Parathyroid adenoma (tissue), 2 donors: Measurements from ENCODE around the gene SCN5A.

Source experiments
- H2AFZ ChIP-seq: fragments of 300-600 bp; sonication (generic); one replicate; pipeline ENCODE4 v1.7.0; 2017; ENCODE audit warnings: antibody characterized with exemption, mild to moderate bottlenecking
- H3K27ac ChIP-seq: fragments of 300-600 bp; sonication (generic); one replicate; pipeline ENCODE4 v1.7.0; 2017
- H3K27me3 ChIP-seq: fragments of 300-600 bp; sonication (generic); one replicate; pipeline ENCODE4 v1.7.0; 2017; ENCODE audit warnings: low read length; ENCODE audit not compliant: control insufficient read depth, insufficient read depth
- H3K36me3 ChIP-seq: fragments of 300-600 bp; sonication (generic); one replicate; pipeline ENCODE4 v1.7.0; 2017; ENCODE audit warnings: low read length; ENCODE audit not compliant: control insufficient read depth, insufficient read depth
- H3K4me1 ChIP-seq: fragments of 300-600 bp; sonication (generic); one replicate; pipeline ENCODE4 v1.7.0; 2017; ENCODE audit warnings: control low read depth
- H3K4me2 ChIP-seq: fragments of 300-600 bp; sonication (generic); one replicate; pipeline ENCODE4 v1.7.0; 2017; ENCODE audit warnings: low read length
- H3K4me3 ChIP-seq: fragments of 300-600 bp; sonication (generic); one replicate; pipeline ENCODE4 v1.7.0; 2017; ENCODE audit warnings: low read depth, low read length
- H3K79me2 ChIP-seq: fragments of 300-600 bp; sonication (generic); one replicate; pipeline ENCODE4 v1.7.0; 2017; ENCODE audit warnings: control low read depth
- H3K9ac ChIP-seq: fragments of 300-600 bp; sonication (generic); one replicate; pipeline ENCODE4 v1.7.0; 2017; ENCODE audit warnings: mild to moderate bottlenecking
- H3K9me3 ChIP-seq: fragments of 300-600 bp; sonication (generic); one replicate; pipeline ENCODE4 v1.7.0; 2017; ENCODE audit warnings: low read length; ENCODE audit not compliant: control insufficient read depth
- TF ChIP-seq, protein P1 (sequence below): fragments of 300-600 bp; sonication (generic); IDR thresholded peaks from one replicate; pipeline ENCODE4 v1.7.0; 2017; ENCODE audit warnings: antibody characterized with exemption, mild to moderate bottlenecking
- donor health status: primary hyperparathyroidism.

The SCN5A gene

DNA sequence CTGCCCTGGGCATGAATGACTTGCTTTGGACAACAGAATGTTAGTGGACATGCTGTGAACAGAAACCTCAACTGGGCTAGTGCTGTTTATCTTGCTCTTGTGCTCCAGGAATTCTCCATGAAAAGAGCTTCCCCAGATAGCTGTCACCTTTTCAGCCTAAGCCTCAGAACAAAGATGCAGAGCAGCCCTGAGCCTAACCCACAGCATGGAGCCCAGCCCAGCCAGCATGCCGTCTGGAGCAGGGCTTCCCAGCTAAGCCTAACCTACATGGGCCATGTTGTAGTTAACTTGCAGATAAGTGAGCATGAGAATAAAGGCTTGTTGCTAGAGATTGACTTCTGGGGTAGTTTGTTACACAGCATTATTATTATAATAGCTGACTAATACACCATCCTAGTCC is 48.9 kb downstream of the SCN5A start:
- TF ChIP-seq, protein P1, sequence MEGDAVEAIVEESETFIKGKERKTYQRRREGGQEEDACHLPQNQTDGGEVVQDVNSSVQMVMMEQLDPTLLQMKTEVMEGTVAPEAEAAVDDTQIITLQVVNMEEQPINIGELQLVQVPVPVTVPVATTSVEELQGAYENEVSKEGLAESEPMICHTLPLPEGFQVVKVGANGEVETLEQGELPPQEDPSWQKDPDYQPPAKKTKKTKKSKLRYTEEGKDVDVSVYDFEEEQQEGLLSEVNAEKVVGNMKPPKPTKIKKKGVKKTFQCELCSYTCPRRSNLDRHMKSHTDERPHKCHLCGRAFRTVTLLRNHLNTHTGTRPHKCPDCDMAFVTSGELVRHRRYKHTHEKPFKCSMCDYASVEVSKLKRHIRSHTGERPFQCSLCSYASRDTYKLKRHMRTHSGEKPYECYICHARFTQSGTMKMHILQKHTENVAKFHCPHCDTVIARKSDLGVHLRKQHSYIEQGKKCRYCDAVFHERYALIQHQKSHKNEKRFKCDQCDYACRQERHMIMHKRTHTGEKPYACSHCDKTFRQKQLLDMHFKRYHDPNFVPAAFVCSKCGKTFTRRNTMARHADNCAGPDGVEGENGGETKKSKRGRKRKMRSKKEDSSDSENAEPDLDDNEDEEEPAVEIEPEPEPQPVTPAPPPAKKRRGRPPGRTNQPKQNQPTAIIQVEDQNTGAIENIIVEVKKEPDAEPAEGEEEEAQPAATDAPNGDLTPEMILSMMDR: no peak
- H3K9ac ChIP-seq: no peak overlapping the region
- H3K9me3 ChIP-seq: no peaks in the 10 kb centered on the region
- H3K27me3 ChIP-seq: no peaks in the 10 kb centered on the region
- H3K36me3 ChIP-seq: no peaks in the 10 kb centered on the region
- no peaks in the 10 kb centered on the region for H3K4me1 ChIP-seq
- H3K27ac ChIP-seq: no peak overlapping the region
- no peak overlapping the region for H3K4me2 ChIP-seq
- no peaks in the 10 kb centered on the region for H3K79me2 ChIP-seq
- no peak overlapping the region for H3K4me3 ChIP-seq
- no peak overlapping the region for H2AFZ ChIP-seq

DNA sequence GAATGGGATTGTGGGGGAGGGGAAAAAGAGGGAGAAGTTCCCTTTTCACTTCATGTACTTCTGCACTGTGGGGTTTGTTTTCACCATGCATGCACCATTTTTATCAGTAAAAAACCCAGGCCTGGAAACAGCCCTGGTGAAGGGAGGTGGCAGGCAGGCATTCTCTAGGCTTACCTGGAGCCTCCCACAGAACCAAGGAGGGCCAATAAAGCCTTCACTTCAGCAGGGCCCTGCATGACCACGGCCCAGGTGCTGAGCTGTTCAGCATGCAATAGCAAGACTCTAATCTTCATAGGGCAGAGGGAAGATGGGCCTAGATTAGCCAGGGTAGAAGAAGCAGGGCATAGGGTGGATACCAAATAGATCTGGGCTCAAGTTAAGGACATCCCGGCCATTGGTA is 49.6 kb downstream of the SCN5A start:
- no peak overlapping the region for H3K4me2 ChIP-seq
- TF ChIP-seq, protein P1: no peak

DNA sequence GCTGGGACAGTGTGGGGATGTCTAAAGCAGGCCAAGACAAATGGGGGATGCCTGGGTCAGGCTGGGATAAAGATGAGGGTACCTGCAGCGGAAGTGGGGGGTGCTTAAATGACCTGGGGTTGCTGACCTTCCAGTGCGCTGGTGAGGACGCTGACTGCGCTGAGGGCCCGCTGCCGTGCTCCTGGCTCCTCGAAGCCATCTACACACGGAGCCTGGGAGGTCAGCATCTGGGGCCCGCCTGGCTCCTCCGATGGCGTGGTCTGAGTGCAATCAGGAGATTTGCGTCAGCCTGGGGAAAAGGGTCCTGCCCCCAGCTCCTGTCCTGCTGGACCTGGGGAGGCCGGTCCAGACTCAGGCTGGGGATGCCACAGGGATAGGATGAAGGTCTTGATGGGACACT is 50.7 kb downstream of the SCN5A start:
- TF ChIP-seq, protein P1: no peak
- H3K4me1 ChIP-seq: no peaks in the 10 kb centered on the region
- H3K36me3 ChIP-seq: no peaks in the 10 kb centered on the region
- H3K79me2 ChIP-seq: no peaks in the 10 kb centered on the region
- H3K4me2 ChIP-seq: no peak overlapping the region
- no peaks in the 10 kb centered on the region for H3K27me3 ChIP-seq
- H3K9ac ChIP-seq: no peak overlapping the region
- no peak overlapping the region for H2AFZ ChIP-seq
- H3K27ac ChIP-seq: no peak overlapping the region
- H3K4me3 ChIP-seq: no peak overlapping the region
- no peaks in the 10 kb centered on the region for H3K9me3 ChIP-seq

More for the DNA sequence above, 49.6 kb downstream of the SCN5A start:
- H3K9me3 ChIP-seq: no peaks in the 10 kb centered on the region
- no peaks in the 10 kb centered on the region for H3K27me3 ChIP-seq
- no peaks in the 10 kb centered on the region for H3K4me1 ChIP-seq
- H3K4me3 ChIP-seq: no peak overlapping the region
- no peak overlapping the region for H2AFZ ChIP-seq
- no peak overlapping the region for H3K9ac ChIP-seq
- no peaks in the 10 kb centered on the region for H3K36me3 ChIP-seq
- no peaks in the 10 kb centered on the region for H3K79me2 ChIP-seq
- H3K27ac ChIP-seq: no peak overlapping the region

DNA sequence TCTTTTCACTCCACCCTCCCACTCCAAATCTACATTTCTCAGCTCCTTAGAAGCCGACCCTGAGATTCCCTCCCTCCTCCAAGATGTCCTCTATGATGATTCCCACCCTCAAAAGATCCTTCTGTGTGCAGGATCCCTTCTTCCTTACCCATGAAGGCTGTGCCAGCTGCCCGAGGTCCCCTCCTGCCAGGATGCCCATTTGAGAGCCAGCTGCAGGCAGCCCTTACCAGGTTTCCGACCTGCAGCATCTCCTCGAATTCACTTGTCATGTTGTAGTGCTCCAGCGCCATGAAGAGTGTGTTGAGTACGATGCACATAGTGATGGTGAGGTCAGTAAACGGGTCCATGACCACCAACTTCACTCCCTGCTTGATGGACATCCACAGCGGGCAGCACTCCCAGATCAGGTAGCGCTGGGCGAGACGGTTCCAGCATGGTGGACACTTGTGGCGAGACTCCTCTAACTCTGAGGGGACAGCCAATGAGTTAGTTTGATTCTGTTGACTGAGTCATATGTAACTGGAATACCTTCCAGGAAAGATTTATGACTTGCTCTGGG is 51.9 kb downstream of the SCN5A start:
- H2AFZ ChIP-seq: no peak overlapping the region
- H3K79me2 ChIP-seq: no peaks in the 10 kb centered on the region
- H3K4me2 ChIP-seq: no peak overlapping the region
- no peaks in the 10 kb centered on the region for H3K36me3 ChIP-seq
- no peaks in the 10 kb centered on the region for H3K9me3 ChIP-seq
- H3K9ac ChIP-seq: no peak overlapping the region
- no peaks in the 10 kb centered on the region for H3K4me1 ChIP-seq
- H3K4me3 ChIP-seq: no peak overlapping the region
- H3K27ac ChIP-seq: no peak overlapping the region
- no peaks in the 10 kb centered on the region for H3K27me3 ChIP-seq
- TF ChIP-seq, protein P1: no peak

DNA sequence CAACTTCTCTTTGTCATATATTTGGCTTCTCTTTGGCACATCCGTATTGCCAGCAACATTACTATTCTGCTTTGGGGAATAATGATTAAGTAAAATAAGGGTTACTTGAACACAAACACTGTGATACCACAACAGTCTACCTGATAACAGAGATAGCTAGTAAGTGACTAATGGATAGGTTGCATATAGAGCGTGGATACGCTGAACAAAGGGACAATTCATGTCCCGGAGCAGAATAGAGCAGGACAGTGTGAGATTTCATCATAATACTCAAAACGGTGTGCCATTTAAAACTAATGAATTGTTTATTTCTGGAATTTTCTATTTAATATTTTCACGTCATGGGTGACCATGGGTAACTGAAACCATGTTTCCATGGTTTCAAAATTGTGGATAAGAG is 54.1 kb downstream of the SCN5A start:
- H3K27ac ChIP-seq: no peak overlapping the region
- no peak overlapping the region for H2AFZ ChIP-seq
- H3K27me3 ChIP-seq: no peaks in the 10 kb centered on the region
- no peak overlapping the region for H3K4me3 ChIP-seq
- no peaks in the 10 kb centered on the region for H3K79me2 ChIP-seq
- TF ChIP-seq, protein P1: no peak
- no peaks in the 10 kb centered on the region for H3K9me3 ChIP-seq
- H3K4me1 ChIP-seq: no peaks in the 10 kb centered on the region
- no peaks in the 10 kb centered on the region for H3K36me3 ChIP-seq
- H3K4me2 ChIP-seq: no peak overlapping the region
- H3K9ac ChIP-seq: no peak overlapping the region
